Esophagus squamous epithelium (tissue), 5 donors: Measurements from ENCODE around the gene KLF13. TPM values are rescaled to one million over a fixed set of nuclear protein-coding genes. Genes with fewer than 3 reads are reported as not detected.

Experiments
- DNase-seq: peaks from one replicate; lab custom pipeline; 2025; lab: John Stamatoyannopoulos, UW
- H3K27ac ChIP-seq, 4 donors: fragments of 200-600 bp; sonication (generic); one replicate each; pipeline ENCODE4 v1.5.1; 2016 to 2019; ENCODE audit warnings: mild to moderate bottlenecking in 1 of 4
- H3K27me3 ChIP-seq, 4 donors: fragments of 200-600 bp; sonication (generic); 1 replicate in 3 of 4; 2 replicates in 1 of 4; pipeline versions ENCODE4 v1.5.1 to v1.6.0; 2017 to 2021; ENCODE audit warnings: antibody characterized with exemption in 1 of 4
- H3K36me3 ChIP-seq, 3 donors: fragments of 200-600 bp; sonication (generic); one replicate each; pipeline ENCODE4 v1.5.1; 2016 to 2019
- H3K4me1 ChIP-seq, 3 donors: fragments of 200-600 bp; sonication (generic); one replicate each; pipeline ENCODE4 v1.5.1; 2017 to 2019
- H3K4me3 ChIP-seq, 4 donors: fragments of 200-600 bp; sonication (generic); 1 replicate in 3 of 4; 2 replicates in 1 of 4; pipeline ENCODE4 v1.5.1; 2016 to 2019; ENCODE audit warnings: mild to moderate bottlenecking in 2 of 4, moderate library complexity in 1 of 4
- H3K9me3 ChIP-seq, 3 donors: fragments of 200-600 bp; sonication (generic); one replicate each; pipeline ENCODE4 v1.5.1; 2016 to 2019
- POLR2A ChIP-seq, 4 donors: fragments of 450-650 bp; IDR thresholded peaks; one replicate each; pipeline ENCODE4 v1.6.1; 2017; ENCODE audit warnings: antibody characterized with exemption in 4 of 4, mild to moderate bottlenecking in 4 of 4, moderate library complexity in 3 of 4
- WGBS, 2 donors: methylation state at CpG; one replicate each; pipeline ENCODE4 v1.1.5; 2018; 5-methylcytosine and 5-hydroxymethylcytosine counted together
- intact Hi-C: fragments of 100-400 bp; cut with DNase I; formaldehyde crosslinking; loops from one replicate; pipeline ENCODE4 v1.15.0; 2022
- total RNA-seq, 4 donors: library from RNA; depleted of rRNA; stranded (reverse); fragments of >200 nt; gene quantifications; one replicate each; pipeline ENCODE4 v1.1.0, GENCODE V29; 2016
- TF ChIP-seq, protein P1 (sequence below), 6 experiments: fragments of 450-650 bp in 4 of 6; fragments of 200-600 bp in 2 of 6; sonication (generic) in 2 of 6; IDR thresholded peaks; one replicate each; pipeline ENCODE4 v1.5.1; 2016 to 2019; ENCODE audit warnings: antibody characterized with exemption in 6 of 6, mild to moderate bottlenecking in 4 of 6, moderate library complexity in 4 of 6
- donor health status: DM: yes; HTN: yes; CAD: no.

KLF13 gene
- total RNA-seq, 4 donors from 2014 or later = 16.4 to 54.6 (median 41.8) TPM

DNA sequence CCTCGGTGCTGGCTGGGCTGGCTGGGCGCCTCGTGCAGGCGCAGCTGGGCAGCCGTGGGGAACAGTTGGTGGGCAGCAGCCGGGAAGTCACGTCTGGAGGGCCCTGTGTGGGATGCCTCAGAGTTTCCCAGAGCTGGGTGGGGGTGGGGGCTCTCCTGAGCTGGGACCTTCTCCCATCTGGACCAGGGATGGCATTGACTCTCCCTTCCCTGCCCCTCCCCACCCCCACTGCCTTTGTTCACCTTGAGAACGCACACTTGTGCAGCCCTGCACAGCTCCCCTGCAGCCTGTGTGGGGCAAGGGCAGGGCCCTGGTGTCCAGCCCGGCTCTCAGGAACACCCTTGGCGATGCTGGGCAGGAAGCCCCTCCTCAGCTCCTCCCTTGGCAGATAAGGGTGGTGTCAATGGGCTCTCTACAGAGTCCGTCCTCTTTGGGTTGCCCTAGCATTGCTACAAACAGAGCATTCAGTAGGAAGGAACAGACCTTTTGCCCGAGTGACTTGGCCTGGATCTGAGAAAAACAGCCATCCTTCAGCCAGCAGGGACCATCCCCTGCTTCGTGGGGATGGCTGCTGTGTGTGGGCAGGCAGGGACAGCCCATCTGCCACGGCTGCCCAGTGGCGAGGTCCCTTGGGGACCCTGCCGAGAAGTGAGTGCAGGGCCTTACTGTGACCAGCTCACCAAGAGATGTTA is 25.5 kb upstream of the KLF13 start:
- WGBS, 2 donors = 59 to 89% methylated on average over 7 of the region's 16 CpGs
- Histone ChIP-seq H3K27me3 (no peaks in the 10 kb centered on the region), H3K36me3 (no peaks in the 10 kb centered on the region), H3K27ac (peak overlapping the region in 1 of 4 donors; percentile 6), H3K4me1 (peaks cover 19 to 68% (median 29%) of the 10 kb centered on the region in 3 donors), H3K4me3 (no peak overlapping the region), H3K9me3 (no peaks in the 10 kb centered on the region)
- TF ChIP-seq, protein P1, sequence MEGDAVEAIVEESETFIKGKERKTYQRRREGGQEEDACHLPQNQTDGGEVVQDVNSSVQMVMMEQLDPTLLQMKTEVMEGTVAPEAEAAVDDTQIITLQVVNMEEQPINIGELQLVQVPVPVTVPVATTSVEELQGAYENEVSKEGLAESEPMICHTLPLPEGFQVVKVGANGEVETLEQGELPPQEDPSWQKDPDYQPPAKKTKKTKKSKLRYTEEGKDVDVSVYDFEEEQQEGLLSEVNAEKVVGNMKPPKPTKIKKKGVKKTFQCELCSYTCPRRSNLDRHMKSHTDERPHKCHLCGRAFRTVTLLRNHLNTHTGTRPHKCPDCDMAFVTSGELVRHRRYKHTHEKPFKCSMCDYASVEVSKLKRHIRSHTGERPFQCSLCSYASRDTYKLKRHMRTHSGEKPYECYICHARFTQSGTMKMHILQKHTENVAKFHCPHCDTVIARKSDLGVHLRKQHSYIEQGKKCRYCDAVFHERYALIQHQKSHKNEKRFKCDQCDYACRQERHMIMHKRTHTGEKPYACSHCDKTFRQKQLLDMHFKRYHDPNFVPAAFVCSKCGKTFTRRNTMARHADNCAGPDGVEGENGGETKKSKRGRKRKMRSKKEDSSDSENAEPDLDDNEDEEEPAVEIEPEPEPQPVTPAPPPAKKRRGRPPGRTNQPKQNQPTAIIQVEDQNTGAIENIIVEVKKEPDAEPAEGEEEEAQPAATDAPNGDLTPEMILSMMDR (IDR thresholded peaks at IDR 0.05) = no peak
- no peak for TF ChIP-seq POLR2A (IDR thresholded peaks at IDR 0.05)
- no peak for DNase-seq
- intact Hi-C loops = no loop called here

DNA sequence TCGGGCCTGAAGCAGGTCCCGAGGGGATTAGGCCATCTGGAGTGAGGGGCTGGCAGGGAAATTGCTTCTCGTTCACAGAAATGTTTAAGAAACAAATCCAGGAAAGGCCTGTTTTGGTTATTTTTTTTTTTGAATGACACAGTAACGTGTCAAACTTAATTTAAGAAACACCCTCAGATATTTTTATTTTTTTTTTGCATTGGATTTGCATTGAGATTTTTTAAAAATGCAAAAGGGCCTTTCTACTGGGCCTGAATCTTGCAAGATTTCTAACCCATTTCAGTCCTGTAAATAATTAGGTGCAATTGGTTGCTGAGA is 25.0 kb upstream of the KLF13 start:
- DNase-seq = no peak
- TF ChIP-seq, protein P1 (IDR thresholded peaks at IDR 0.05) = no peak
- TF ChIP-seq POLR2A (IDR thresholded peaks at IDR 0.05) = no peak
- Histone ChIP-seq H3K9me3 (no peaks in the 10 kb centered on the region), H3K4me1 (peaks cover 18 to 68% (median 24%) of the 10 kb centered on the region in 3 donors), H3K4me3 (no peak overlapping the region), H3K27ac (no peak overlapping the region), H3K27me3 (peaks cover 0 to under 1% (median 0%) of the 10 kb centered on the region in 4 donors), H3K36me3 (no peaks in the 10 kb centered on the region)
- WGBS, 2 donors = 55 to 86% methylated on average over 3 to 4 of the region's 4 CpGs
- intact Hi-C loops = no loop called here

DNA sequence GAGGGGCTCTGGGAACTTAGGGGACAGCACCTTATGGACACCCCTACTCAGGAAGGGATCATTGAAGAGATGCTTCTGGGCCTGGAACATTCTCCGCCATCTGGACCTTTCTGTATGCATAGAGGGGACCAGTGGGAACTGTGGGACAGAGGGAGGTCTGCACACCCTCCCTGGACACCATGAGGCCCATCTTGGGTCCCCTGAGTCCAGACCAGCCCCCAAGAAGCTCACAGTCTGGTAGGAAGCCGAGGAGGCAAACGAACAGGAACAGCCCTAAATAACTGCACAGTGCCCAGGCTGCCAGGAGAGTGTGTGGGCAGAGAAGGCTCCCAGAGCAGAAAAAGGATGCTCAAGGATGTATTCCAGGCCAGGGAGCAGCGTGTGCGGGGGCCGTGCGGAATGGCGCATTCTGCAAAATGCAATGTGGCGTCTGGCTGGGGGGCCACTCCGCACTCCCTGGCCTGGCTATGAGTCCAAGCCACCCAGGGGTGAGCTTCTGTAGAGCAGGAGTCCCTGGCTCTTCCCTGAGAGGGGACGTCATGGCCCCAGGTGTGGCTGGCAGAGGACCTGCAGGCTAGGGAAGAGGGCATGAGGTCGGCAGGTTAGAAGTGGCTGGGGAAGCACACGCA is 24.5 kb upstream of the KLF13 start:
- Histone ChIP-seq H3K27ac (no peak overlapping the region), H3K4me1 (peaks cover 13 to 68% (median 19%) of the 10 kb centered on the region in 3 donors), H3K36me3 (no peaks in the 10 kb centered on the region), H3K27me3 (peaks cover 0 to 6% (median 0%) of the 10 kb centered on the region in 4 donors), H3K4me3 (no peak overlapping the region), H3K9me3 (no peaks in the 10 kb centered on the region)
- WGBS, 2 donors = 92 to 94% methylated on average over 10 to 11 of the region's 13 CpGs
- DNase-seq = no peak
- intact Hi-C loops = no loop called here
- TF ChIP-seq, protein P1 (IDR thresholded peaks at IDR 0.05) = no peak
- TF ChIP-seq POLR2A (IDR thresholded peaks at IDR 0.05) = no peak

DNA sequence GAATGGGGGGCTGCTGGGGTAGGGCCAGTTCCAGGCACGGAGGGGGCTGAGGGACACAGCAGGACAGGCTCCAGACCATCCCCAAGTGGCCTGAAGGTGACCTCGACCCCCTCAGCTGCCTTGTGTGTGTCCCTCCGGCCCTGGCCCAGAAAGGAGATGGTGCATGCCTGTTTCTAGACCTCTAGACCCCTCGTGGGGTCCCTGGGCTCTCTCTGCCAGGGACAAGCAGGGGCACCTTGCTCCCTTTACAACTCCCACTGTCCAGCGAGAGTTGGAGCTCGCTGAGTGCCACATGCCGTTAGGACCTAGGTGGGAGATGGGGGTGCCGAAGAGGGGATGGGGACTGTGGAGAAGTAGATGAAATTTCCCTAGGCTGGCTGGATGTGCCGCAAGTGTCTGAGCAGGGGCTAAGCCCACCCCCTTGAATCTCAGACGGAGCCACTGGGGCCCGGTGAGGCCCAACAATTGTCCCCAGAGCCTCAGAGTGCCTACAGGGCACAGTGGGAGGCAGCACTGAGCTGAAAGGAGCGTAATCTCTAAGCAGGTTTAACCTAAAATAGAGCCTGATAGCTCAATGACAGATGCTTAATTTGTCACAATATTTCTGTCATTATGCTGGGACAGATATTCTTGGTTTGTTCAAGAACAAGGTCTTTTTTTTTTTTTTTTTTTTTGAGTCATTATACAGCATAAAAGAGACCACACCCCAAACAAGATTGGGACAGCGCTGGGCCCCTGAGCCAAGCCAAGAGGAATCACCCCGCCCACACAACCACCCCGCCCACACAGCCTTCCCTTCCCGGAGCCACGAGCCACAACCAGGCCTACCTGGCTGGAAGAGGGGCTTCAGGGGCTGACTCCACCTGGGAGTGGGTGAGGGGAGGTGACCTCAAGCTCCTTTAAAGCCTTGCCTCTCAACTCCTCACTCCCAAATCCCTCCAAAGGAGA is 23.6 kb upstream of the KLF13 start:
- intact Hi-C loops = no loop called here
- peak overlapping the region in 2 of 4 donors; percentile 7 to 14 for H3K27ac ChIP-seq
- DNase-seq = no peak
- peaks cover 0 to 15% (median 0%) of the 10 kb centered on the region in 4 donors for H3K27me3 ChIP-seq
- H3K4me1 ChIP-seq = peaks cover 8 to 61% (median 18%) of the 10 kb centered on the region in 3 donors
- no peaks in the 10 kb centered on the region for H3K36me3 ChIP-seq
- H3K4me3 ChIP-seq = no peak overlapping the region
- H3K9me3 ChIP-seq = no peaks in the 10 kb centered on the region
- TF ChIP-seq, protein P1 (IDR thresholded peaks at IDR 0.05) = peak in 2 of 6 experiments; percentile 9 to 27
- TF ChIP-seq POLR2A (IDR thresholded peaks at IDR 0.05) = no peak
- WGBS, 2 donors = 53 to 57% methylated on average over 7 to 13 of the region's 17 CpGs
